GM20000 (cell line): ENCODE data around the gene TELO2.

Experiments used
- DNase-seq: peaks from one replicate; pipeline ENCODE4 v3.0.0; 2012; ENCODE audit warnings: low spot score
- CTCF ChIP-seq: IDR thresholded peaks from 2 replicates; pipeline ENCODE4 v1.5.1; 2012; ENCODE audit warnings: mild to moderate bottlenecking, control low read depth; ENCODE audit errors: extremely low read depth, missing control alignments

Gene TELO2

GRCh38 chr16:1503110-1503955 lies 10.2 kb downstream of the TELO2 start:
- DNase-seq, result no peak
- TF ChIP-seq CTCF, result no peak

GRCh38 chr16:1505073-1505844 lies 12.1 kb downstream of the TELO2 start:
- no peak for DNase-seq
- no peak for TF ChIP-seq CTCF

GRCh38 chr16:1505912-1506311 lies 12.8 kb downstream of the TELO2 start:
- DNase-seq, result no peak
- TF ChIP-seq CTCF, result no peak

- no peak for DNase-seq
- TF ChIP-seq CTCF, result no peak
Observed at GRCh38 chr16:1506494-1507213, 13.5 kb downstream of the TELO2 start.

- no peak for TF ChIP-seq CTCF
Observed at GRCh38 chr16:1508494-1509187, 15.5 kb downstream of the TELO2 start.

GRCh38 chr16:1509307-1510221 lies 16.4 kb downstream of the TELO2 start:
- TF ChIP-seq CTCF, result no peak
- DNase-seq, result no peak

More at GRCh38 chr16:1508494-1509187, 15.5 kb downstream of the TELO2 start:
- DNase-seq, result no peak
